HG03175 (cell line): ENCODE data around the gene HEMK1.

Experiments
- ATAC-seq: cut with Tn5 transposase; IDR thresholded peaks from one replicate; pipeline ENCODE4 v1.9.1; 2021; ENCODE audit warnings: mild to moderate bottlenecking, moderate library complexity; ENCODE audit not compliant: unreplicated experiment

HEMK1 gene

DNA sequence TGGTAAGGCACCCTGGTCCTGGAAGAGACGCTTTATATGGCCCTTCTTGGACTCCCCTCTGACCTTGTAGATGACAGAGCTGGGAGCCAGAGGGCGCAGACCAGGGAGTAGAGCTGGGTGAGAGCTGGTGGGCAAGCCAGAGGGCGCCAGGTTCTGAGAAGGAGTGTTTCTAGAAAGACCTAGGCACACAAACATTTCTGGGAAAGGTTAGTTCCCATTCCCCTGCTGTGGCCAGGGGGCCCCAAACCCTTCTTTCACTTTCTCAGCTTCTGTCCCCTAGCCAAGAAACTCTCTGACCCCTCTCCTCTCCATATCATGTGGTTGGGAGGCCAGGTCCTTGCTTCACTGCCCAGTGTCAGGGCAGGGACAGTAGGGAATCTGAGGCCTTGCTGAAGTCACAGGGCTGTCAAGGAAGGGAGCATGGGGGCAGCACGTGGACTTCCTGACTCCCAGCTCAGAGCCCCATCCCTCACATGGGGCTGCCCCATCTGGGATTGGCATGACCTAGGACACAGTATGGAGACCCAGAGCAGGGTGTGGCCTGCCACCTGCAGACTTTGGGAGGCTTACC lies 3.6 kb downstream of the HEMK1 start:
- no peak for ATAC-seq

DNA sequence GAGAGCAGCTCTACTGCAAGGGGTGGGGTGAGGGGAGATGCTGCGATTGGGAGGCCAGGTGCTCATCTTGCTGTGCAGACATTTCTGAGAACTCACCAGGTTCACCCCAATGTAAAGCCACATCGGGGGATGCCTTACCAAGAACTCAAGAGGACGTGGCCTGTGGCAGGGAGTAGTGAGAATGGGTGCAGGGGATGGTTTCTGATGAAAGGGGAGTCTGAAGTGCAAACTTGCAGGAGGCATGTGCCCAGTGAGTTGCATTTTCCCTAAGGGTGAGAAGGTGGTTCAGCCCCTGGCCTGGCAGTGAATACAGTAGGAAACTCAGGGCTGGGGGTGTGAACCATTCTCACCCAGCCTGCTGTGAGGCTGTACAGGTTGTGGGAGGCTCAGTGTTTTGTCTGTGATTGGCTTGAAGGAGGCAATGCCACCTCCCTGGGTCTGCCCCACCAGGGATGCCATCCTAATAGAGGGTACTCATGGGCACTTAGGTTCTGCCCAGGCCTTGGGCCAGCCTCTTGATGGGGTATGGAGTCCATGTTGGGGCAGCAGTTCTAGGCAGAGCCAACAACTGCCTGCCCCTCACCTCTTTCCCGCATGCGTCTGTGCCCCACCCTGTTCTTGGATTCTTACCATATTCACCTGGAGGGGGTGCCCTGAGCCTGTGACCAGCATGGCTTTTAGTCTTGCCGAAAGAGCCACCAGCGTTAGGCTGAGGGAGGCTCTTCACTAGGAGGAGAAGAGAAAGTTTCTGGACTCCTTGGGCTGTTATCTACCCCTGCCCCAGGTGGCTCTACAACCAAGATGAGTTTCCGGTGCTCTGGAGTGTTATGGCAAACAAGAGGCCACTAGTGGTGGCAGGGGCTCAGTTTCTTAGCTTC lies 4.5 kb downstream of the HEMK1 start:
- ATAC-seq = no peak

DNA sequence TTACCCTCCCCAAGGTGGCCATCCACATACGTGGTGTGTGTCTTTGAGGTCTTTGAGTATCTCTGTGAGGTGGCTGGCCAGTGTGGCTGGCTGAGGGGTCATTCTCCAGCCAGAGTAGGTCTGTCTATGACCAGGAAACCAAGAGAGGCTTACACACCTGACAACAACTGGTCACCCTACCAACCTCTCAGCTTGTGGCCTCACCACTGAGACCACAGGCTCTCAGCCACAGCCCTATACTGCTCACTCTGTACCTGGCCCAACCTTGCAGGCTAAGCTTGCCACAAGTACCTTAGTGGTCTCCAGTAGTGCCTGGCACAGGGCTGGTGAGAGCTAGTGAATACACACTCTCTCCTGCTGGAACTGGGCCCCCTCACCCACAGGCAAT lies 5.1 kb downstream of the HEMK1 start:
- no peak for ATAC-seq

DNA sequence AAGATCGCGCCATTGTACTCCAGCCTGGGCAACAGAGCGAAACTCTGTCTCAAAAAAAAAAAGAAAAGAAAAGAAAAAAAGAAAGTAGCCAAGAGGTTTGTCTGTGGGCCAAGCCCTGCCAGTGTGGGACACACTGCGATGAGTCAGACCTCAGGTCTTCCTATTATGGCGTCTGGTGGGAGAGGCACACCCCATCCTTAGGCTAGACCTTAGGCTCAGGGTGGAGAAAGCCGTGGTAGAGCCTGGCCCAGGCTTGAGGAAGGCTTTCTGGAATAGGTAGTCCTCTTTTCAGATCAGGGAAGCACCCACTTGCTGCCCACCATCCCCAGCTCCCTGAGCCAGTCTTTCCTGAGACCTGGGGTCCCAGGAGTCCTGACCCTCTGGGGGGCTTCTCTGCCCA lies 6.0 kb downstream of the HEMK1 start:
- no peak for ATAC-seq

DNA sequence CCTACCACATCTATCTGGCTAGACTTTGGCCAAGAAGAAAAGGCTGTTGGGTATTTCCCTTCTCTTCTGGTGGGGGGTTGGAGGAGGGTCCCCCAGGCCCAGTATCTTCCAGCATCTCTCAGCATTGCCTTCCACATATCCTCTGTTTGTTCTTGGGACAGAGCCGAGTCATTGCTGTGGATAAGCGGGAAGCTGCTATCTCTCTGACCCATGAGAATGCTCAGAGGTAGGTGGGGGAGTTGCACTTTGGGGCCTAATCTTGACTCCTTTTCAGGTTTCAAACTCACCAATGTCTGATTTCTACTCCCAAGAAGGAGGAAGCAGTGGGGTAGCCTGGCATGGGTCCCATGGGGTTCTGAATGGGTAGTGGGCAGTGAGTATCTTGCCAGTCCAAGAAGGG lies 8.0 kb downstream of the HEMK1 start:
- ATAC-seq = no peak

DNA sequence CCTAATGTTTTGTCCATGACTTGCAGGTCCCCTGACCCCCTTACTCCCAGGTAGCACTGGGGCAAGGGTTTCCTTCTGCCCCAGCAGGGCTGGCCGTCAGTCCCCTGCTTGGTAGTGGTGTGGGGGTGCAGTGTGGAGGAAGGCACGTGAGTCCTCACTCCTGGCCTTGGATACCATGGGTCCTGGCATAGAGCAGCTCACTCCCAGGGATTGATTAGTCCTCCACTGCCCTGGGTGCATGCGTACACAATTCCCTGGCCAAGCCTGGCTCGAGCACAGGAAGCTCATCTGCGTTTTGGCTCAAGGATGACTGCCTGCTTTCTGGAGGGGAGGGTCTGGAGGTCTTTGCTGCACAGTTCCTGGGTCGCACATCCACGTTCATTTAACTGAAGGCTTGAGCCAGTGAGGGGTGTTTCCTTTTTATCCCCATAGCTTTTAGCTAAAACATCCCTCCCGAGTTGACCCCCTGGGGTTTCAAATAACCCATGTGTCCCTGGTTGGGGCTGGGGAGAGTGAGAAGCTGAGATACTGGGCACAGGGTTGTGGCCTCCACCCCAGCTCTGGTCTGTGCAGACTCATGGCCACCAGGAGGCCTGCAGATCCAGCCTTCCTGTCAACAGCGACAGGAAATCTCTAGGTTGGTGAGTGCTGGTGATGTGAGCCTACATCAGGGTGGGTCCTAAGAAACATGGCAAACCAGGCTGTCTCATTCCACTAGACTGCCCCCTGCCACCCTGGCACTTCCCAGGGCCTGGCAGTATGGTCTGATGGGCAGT lies 11.5 kb downstream of the HEMK1 start:
- ATAC-seq = no peak

DNA sequence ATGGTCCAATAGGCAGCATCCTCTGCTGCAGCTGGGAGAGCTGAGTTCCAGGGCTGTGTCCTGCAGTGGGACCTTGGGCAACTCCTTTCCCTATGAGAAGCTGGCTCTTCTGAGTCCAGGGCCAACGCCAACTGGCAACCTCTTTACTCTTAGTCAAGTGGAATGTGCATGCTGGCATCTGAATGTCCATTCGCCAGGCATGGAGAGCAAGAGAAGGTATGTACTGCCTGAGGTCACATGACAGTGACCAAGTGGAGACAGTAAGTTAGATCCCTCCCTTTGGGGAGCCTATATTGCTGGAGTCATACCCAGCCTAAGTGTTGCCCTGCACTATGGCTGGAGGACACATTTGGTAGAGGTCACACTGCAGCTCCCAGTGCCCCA lies 12.1 kb downstream of the HEMK1 start:
- ATAC-seq = no peak

DNA sequence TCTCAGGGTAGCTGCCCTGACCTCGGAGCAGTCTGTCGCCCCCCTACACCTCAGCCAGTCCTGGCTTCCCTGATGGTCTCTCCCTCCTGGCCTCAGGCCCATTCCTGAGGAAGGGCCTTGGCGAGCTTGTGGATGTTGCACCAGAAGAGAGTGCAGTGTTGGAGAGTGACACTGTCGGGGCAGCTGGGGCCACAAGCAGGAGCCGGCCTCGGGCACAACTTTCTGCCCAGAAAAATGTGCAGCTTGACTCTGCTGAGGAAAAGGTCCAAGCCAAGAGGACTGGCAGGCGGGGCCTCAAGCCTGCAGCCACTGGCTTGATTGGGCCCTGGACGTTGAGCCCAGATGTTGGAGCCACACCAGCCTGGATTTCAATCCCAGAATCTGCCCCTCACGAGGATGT lies 12.8 kb downstream of the HEMK1 start:
- no peak for ATAC-seq

DNA sequence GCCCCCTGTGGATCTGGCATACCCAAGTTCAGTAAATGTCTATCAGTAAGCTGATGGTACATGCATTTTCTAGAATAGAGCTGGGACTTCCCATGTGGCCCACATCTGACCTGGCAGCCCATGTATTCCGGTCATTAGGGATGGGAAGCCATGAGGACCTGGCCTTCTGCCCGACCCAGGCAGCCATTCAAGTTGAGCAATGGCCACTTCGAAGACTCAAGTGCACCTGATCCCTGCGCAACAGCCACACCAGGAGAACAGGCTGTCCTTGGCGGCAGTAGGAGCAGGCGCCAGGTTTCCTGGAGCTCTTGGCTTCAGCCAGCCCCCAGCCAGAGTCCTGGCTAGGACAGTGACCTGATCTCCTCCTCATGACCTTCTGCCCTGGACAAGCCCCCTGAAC lies 14.6 kb downstream of the HEMK1 start:
- no peak for ATAC-seq

DNA sequence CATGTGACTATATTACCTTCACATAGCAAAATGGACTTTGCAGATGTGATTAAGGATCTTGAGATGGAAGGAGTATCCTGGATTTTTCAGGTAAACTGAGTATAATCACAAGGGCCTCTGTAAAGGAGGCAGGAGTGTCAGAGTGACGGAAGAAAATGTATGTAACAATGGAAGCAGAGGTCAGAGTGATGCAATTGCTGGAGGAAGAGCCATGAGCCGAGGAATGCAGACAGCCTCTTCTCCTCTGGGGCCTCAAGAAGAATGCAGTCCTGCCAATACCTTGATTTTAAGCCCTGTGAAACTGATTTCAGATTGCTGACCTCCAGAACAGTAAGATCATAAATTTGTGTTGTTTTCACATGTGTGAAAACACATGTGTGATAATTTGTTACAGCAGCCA lies 15.1 kb downstream of the HEMK1 start:
- no peak for ATAC-seq

DNA sequence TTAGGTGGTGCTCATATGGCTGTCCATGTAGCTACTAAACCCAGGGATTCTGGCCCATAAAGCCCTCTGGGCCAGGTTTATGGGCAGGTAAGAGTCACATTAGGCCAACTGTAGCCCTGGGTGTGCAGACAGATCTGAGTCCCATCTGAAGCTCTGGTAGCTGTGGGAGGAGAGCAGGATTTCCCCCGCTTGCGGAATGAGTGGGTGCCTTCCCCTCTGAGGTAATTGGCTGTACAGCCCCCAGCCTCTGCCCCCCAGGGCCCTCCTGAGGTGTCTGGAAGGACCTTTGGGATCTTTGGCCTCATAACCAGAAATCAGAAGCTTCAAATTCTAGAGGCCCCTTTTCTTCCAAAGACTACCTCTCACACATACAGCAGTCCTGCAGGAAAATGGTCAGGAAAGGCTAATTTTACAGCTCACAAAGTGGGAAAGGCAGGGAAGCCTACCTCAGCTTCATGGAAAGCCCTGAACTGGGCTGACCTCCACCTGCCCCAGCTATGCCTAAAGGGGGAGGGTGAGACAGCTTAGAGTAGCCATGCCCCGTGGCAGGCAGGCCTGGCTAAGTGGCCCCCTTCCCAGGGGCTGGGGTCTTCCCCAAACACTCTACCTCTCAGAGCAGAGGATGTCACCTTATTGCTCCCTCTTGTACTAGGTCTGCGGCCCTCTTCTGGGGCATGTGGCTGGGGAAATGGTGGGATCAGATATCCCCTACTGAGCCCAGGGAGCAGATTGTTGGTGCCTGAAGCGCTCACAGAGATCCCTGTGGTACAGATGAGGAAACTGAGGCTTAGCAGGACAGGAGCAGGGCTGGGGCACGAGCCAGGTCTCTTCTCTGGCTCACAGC lies 16.8 kb downstream of the HEMK1 start:
- no peak for ATAC-seq

DNA sequence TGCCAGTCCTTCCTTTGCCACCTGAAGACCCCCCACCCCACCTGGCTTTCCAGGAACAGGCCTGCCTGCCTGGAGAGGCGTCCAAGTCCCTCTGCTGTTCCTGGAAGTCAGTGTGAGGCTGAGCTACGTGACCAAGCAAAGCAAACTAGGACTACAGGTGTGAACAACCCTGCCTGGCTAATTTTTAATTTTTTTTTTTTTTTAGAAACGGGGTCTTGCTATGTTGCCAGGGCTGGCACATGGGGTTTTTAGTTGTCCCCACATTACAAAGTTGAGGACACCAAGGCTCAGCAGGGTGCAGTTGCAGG lies 17.4 kb downstream of the HEMK1 start:
- ATAC-seq = no peak

DNA sequence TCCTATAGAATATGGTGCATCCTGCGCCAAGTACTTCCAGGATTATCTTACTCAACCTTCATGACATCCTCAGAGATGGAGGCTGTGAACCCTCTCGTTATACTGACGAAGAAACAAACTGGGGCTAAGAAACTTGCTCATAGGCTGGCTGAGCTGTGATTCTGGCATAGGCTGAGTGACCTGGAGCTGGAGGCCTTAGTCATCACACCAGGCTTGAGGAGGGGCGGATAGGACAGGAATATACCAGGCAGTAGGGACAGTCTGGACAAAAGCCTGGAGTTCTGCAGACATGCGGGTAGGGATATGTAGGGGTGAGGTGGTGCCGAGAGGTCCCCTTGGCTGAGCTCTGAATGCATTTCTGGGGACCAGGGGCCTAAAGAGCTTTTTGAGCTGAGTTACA lies 18.1 kb downstream of the HEMK1 start:
- no peak for ATAC-seq

DNA sequence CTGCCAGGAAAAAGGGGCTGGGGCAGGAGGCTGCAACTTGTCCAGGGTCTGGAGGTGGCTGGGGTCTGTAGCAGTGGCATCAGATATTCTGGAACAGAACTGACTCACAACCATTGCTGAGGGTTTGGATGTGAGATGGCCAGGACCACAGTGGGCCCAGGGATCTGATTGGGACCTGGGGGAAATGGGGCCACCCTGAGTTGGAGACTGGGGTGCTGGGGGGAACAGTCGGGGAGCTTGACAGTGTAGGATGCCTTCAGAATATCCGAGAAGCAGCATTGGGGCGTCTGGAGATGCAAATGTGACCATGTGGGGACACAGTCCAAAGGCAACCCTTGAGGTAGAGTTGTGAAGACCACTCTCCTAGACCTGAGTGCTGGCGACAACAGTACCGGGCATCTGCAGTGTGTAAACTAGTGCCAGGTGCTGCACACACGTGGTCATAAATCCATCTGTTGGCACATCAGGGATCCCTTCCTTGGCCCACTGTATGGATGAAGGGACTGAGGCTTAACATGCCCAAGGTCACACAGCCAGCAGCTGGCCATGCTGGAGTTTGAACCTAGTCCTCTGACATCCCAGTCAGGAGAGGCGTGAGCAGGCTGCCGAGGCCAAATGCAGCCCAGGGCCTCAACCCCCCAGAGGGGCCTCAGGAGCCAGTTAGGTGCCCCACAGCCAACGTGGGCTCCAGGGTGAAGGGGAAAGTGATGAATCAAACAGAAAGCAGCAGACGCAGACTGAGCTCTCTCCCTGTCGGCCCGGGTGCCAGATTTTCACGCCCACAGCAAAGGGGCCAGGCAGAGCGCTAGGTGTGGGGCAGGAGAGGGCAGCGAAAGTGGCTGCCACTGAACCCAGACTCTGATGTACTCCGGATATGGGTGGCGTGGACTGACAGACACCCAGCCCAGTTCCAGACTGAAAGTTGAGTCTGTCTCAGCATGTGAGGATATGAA lies 18.8 kb downstream of the HEMK1 start:
- peak; percentile 37 for ATAC-seq

DNA sequence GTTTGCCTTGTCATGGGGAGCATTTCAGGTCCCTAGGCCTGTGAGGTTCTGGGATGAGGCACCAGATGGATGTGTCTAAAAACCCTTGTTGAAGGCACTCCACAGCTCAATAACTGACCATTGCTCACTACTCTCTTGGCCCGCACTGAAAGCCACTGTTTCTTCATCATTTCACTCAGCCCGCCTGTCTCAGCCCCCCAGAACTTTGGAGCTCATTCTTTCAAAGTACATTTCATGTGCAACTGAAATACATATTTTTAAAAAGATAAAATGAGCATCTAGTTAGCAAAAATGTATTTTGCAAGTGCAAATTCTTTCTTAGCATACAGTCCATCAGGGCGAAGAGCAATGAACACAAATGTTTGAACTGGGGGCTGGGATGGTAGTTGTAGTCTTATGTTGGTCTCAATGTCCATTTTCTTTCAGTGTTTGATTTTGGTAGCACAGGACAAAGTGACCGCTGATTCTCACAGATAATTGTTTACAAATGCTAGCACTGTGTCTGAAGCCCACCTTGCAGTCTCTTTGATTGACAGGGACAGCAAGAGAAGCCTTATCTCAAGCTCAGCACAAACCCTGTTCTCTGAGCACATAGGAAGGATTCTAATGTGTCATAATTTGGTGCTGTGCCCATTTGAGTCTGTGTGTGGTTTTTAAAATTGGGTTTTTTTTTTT lies 19.6 kb downstream of the HEMK1 start:
- no peak for ATAC-seq

DNA sequence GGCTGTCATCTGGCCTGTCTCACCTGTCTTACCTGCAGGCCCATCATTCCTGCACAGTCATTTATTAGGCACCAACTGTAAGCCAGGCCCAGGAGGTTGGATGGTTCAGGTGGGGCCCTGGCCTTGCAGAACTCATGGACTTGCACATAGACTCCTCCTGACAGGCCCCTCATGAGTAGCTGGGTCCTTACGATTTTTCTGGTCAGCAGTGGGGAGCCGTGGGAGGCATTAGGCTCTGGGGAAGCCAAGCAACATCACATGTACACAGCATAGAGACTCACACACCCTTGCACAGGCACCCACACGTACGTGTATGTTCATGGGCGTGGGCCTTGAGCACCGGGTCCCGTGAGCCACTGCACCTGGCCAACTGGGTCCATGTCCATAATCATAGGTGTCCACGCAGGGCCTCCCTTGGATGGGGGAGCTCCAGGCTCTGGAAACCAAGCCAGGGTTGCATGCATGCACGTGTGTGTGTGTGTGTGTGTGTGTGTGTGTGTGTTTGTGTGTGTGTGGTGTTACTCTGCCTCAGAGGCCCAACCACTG lies 21.9 kb downstream of the HEMK1 start:
- ATAC-seq = no peak

DNA sequence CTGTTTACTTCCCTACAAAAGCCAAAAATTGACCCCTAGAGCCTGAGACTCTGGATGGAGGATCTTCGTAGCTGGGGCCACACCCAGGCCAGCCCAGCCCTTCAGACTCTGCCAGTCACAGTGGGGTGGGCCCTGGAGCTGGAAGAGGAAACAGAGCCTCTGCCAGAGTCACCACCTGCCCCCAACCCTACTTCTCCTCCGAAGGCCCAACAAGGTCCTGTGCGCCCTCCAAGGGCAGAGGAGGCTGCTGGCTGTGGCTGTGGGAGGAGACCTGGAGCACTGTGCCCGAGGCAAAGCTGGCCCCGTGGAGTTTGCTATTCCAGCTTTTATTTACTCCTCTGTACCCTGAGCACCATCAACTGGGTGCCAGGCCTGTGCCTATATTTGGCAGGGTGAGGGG lies 23.2 kb downstream of the HEMK1 start:
- ATAC-seq = no peak

DNA sequence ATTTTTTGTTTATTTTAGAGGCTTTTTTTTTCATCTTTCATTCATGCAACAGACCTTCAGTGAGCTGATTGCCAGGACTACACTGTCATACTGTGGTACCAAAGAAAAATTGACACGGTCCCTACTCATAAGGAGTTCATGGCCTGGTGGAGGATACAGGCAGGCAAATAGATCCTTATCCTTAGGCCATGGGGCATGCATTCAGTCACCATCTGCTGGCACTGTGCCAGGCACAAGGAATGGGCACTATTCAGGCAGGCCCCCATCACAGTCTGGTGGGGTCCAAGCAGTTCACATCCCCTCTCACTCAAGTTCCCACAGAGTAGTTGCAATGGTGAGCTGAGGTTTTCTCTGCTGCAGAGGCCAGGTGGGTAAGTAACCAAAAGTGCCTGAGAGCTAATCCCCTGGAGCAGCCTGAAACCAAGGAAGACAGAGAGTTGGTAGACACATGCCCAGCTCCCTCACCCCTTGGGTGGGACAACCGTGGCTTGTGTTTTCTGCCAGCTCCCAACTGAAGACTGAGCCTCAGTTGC lies 25.0 kb downstream of the HEMK1 start:
- no peak for ATAC-seq

DNA sequence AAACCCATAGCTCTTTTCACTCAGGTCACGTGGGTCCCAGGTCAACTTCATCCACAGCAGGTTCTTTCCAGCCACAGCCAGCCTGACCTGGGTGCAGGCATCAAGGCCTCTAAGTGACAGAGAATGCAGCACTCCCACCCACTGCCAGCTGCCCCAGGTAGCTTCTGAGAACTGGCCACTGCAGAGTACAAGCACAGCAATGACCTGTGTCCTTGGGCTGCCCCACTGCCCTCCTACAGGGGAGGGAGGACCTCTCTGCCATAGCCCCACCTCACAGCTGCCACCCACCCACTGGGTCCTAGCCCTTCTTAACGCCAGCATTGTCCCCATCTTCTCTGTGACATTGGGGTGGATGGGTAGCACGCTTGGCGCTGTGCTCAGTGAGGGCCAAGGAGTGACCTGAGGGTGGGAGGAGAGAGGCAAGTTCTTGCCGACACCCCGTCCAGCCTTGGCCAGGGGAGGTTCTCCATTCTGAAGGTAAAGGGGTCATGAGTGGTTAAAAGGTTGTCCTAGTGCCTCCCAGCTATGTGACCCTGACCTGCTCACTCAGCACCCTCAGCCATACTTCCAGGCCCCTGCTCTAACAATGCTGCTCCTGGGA lies 29.9 kb downstream of the HEMK1 start:
- ATAC-seq = no peak
